ENCODE results near the gene PPP1R9B. TPM values are rescaled to one million over a fixed set of nuclear protein-coding genes. Genes with fewer than 3 reads are reported as not detected.
A peak's percentile ranks its signal among the peaks of the same experiment; 100 is the strongest.

Gene PPP1R9B
- total RNA-seq, 1 experiment from 2014 or later: 23.0 TPM

DNA sequence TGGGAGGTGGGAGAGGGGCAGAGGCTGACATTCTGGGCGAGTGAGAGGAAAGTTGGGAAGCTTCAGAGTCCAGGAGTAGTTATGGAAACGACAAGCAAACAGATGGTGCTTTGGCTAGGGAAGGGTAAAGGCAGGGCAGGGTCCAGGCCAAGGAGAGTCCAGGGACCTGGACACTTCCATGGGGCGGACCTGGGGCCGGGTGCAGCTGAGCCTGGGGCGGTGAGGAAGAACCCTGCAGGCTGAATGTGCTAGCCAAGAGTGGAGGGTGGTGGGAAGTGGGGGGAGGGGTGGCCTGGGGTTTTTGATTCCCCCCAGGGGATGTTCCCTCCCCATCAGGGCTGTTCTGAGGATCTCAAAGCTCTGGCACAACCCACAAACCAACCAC lies 2.6 kb downstream of the PPP1R9B start:
- no peak overlapping the region for H3K27ac ChIP-seq (ENCODE audit: insufficient read length, low read depth, low read length)
- H3K27ac Mint-ChIP-seq: no peak overlapping the region
- peaks cover 7 to 25% (median 19%) of the 10 kb centered on the region in 3 experiments; a peak in 6 of 7 replicates for H3K36me3 Mint-ChIP-seq (ENCODE audit: insufficient read depth in 1 of 3, low read depth in 3 of 3)
- H3K14ac ChIP-seq (ENCODE audit: insufficient read depth, low read length): no peak overlapping the region
- no CpG with 5 or more reads among the region's 5 CpGs for WGBS (ENCODE audit: extremely low coverage, insufficient read length, low lambda C conversion rate)
- peak overlapping the region; percentile 75 to 78 for H3K4me3 Mint-ChIP-seq
- H3K56ac ChIP-seq (ENCODE audit: insufficient read length, low read depth, low read length): no peak overlapping the region
- peak overlapping the region; percentile 45 for H3K4me2 ChIP-seq (ENCODE audit: insufficient read depth, insufficient read length, low read length)
- H3K23ac ChIP-seq (ENCODE audit: insufficient read length, low read depth, low read length): no peak overlapping the region
- no peak overlapping the region for H2BK20ac ChIP-seq (ENCODE audit: low read depth, low read length, poor library complexity, severe bottlenecking)
- no peak overlapping the region for H4K91ac ChIP-seq (ENCODE audit: insufficient read length, low read depth, low read length)
- H2BK120ac ChIP-seq (ENCODE audit: low read depth, low read length, poor library complexity, severe bottlenecking): no peak overlapping the region
- H3K27me3 ChIP-seq (ENCODE audit: insufficient read depth, low read length): no peaks in the 10 kb centered on the region; the same call in 1 of the 2 replicates
- no peak overlapping the region for H2BK12ac ChIP-seq (ENCODE audit: insufficient read length, low read depth, low read length)
- H3K9ac ChIP-seq (ENCODE audit: extremely low read depth, insufficient read length, low read length): no peak overlapping the region
- H2BK5ac ChIP-seq (ENCODE audit: insufficient read length, low read length): no peak overlapping the region
- TF ChIP-seq CTCF (conservative IDR thresholded peaks at IDR 0.05): no peak
- no peak overlapping the region for H4K8ac ChIP-seq (replicated peaks; ENCODE audit: insufficient read length, low read depth, low read length)
- peaks cover 33 to 57% of the 10 kb centered on the region in 2 experiments for H3K4me1 Mint-ChIP-seq
- H3K27me3 Mint-ChIP-seq (ENCODE audit: low read depth): peaks cover 13% of the 10 kb centered on the region
- no peak overlapping the region for H2BK15ac ChIP-seq (ENCODE audit: low read depth, low read length)
- H3K18ac ChIP-seq (ENCODE audit: insufficient read length, low read depth, low read length): no peak overlapping the region
- DNase-seq: peak; percentile 46
- H3K79me1 ChIP-seq (ENCODE audit: insufficient read depth, low read depth, low read length, poor library complexity, severe bottlenecking): no peaks in the 10 kb centered on the region
- H4K5ac ChIP-seq (ENCODE audit: insufficient read length, low read depth, low read length): no peak overlapping the region
- peaks cover 4% of the 10 kb centered on the region; the same call in 1 of the 2 replicates for H3K4me1 ChIP-seq (ENCODE audit: insufficient read depth, low read length)
- no peaks in the 10 kb centered on the region for H3K9me3 Mint-ChIP-seq
- no peaks in the 10 kb centered on the region for H3K79me2 ChIP-seq (ENCODE audit: insufficient read depth, low read length)
- no peak overlapping the region for H3K4ac ChIP-seq (ENCODE audit: low read depth, low read length)
- H2AK5ac ChIP-seq (ENCODE audit: insufficient read length, low read length): no peak overlapping the region
- peaks cover 25% of the 10 kb centered on the region for H3K23me2 ChIP-seq (ENCODE audit: insufficient read length, low read depth, low read length, poor library complexity, severe bottlenecking)
- H2AFZ ChIP-seq (ENCODE audit: low read length): no peak overlapping the region
- H3T11ph ChIP-seq (ENCODE audit: low read length): no peak overlapping the region
- peaks cover 3% of the 10 kb centered on the region for H4K20me1 ChIP-seq (ENCODE audit: control insufficient read depth, insufficient read depth, insufficient read length)
- H3K9me3 ChIP-seq (ENCODE audit: control insufficient read depth, low read depth, low read length): no peaks in the 10 kb centered on the region
